ENCODE data around the gene KLF18. TPM values are rescaled to one million over a fixed set of nuclear protein-coding genes. Genes with fewer than 3 reads are reported as not detected.

KLF18 gene
- not detected for total RNA-seq

DNA sequence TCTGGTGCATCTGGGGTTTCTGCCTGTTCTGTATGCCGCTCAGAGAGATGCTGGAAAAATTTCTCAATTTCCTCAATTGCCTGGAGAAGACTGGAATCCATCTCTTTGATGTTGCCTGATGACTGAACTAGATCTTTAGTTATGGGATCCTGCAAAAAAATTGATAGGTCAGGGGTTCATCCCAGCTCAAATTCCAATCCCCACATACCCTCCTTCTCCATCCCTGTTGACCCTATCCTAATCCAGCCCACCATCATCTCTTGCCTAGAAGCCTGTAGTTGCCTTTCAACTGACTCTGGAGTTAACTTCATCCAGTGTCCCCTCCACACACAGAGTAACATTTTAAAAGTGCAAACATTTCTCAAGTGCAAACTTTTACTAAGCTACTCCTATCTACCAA lies at the start of gene KLF18:
Gene KLF18 (minus strand): TSS at position 101 of the 400 bp plus-strand sequence. CDS start 0 bp downstream, at position 101.
- peaks cover 0 to 12% (median 0%) of the 10 kb centered on the region in 3 donors for H3K9me3 ChIP-seq
- in situ Hi-C loops (cut with MboI; ENCODE audit: low sequenced_read_pairs in 4 of 4), result no loop called here
- DNase-seq (no peak), ATAC-seq (no peak)
- no peak within 1 kb of the TSS for H3K27ac ChIP-seq
- no peaks in the 10 kb centered on the region for H3K4me1 ChIP-seq
- H3K27me3 ChIP-seq, result peaks cover 0 to 3% (median 0%) of the 10 kb centered on the region in 3 donors
- H3K4me3 ChIP-seq, result no peak within 1 kb of the TSS
- TF ChIP-seq POLR2A (IDR thresholded peaks at IDR 0.05), result no peak
- TF ChIP-seq, protein P1, sequence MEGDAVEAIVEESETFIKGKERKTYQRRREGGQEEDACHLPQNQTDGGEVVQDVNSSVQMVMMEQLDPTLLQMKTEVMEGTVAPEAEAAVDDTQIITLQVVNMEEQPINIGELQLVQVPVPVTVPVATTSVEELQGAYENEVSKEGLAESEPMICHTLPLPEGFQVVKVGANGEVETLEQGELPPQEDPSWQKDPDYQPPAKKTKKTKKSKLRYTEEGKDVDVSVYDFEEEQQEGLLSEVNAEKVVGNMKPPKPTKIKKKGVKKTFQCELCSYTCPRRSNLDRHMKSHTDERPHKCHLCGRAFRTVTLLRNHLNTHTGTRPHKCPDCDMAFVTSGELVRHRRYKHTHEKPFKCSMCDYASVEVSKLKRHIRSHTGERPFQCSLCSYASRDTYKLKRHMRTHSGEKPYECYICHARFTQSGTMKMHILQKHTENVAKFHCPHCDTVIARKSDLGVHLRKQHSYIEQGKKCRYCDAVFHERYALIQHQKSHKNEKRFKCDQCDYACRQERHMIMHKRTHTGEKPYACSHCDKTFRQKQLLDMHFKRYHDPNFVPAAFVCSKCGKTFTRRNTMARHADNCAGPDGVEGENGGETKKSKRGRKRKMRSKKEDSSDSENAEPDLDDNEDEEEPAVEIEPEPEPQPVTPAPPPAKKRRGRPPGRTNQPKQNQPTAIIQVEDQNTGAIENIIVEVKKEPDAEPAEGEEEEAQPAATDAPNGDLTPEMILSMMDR (IDR thresholded peaks at IDR 0.05 in 4 of 5, conservative IDR thresholded peaks at IDR 0.05 in 1 of 5), result no peak
- H3K36me3 ChIP-seq, result no peaks in the 10 kb centered on the region
- intact Hi-C loops (cut with DNase I; ENCODE audit: low total_unique reads), result no loop called here

DNA sequence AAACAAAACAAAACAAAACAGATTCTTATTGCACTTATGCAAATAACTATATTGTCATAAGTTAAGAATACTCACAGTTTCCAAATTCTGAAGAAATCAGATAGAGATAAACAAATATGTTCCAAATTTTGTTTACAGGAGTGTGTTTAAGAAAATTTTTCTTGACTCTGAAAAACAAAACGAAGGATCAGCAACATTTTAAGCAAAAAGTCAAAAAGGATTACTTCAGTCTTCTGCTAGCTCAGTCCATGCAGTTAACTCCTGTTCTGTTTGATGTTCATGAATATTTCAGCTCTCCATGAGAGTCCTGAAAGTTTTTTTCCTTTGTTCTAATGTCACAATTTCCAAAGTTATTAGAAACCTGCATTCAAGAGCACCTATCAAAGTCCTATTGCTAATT lies 33.2 kb upstream of the KLF18 start:
- TF ChIP-seq POLR2A (IDR thresholded peaks at IDR 0.05), result no peak
- TF ChIP-seq, protein P1 (IDR thresholded peaks at IDR 0.05 in 4 of 5, conservative IDR thresholded peaks at IDR 0.05 in 1 of 5), result no peak

GRCh38 chr1:44170281-44170823 lies 28.9 kb upstream of the KLF18 start:
- Histone ChIP-seq H3K27ac (no peak overlapping the region), H3K9me3 (no peaks in the 10 kb centered on the region), H3K4me3 (no peak overlapping the region), H3K36me3 (no peaks in the 10 kb centered on the region), H3K27me3 (peaks cover 0 to 2% (median 0%) of the 10 kb centered on the region in 3 donors), H3K4me1 (no peaks in the 10 kb centered on the region)
- intact Hi-C loops (cut with DNase I; ENCODE audit: low total_unique reads) (no loop called here), in situ Hi-C loops (cut with MboI; ENCODE audit: low sequenced_read_pairs in 4 of 4) (no loop called here)
- ATAC-seq, result no peak
- TF ChIP-seq, protein P1 (IDR thresholded peaks at IDR 0.05 in 4 of 5, conservative IDR thresholded peaks at IDR 0.05 in 1 of 5), result no peak
- no peak for TF ChIP-seq POLR2A (IDR thresholded peaks at IDR 0.05)
- no peak for DNase-seq

More for the DNA sequence above, 33.2 kb upstream of the KLF18 start:
- no peak for DNase-seq
- H3K27me3 ChIP-seq, result peaks cover 0 to 2% (median 0%) of the 10 kb centered on the region in 3 donors
- no peaks in the 10 kb centered on the region for H3K9me3 ChIP-seq
- H3K36me3 ChIP-seq, result no peaks in the 10 kb centered on the region
- ATAC-seq, result no peak
- in situ Hi-C loops (cut with MboI; ENCODE audit: low sequenced_read_pairs in 4 of 4), result no loop called here
- intact Hi-C loops (cut with DNase I; ENCODE audit: low total_unique reads), result no loop called here
- no peaks in the 10 kb centered on the region for H3K4me1 ChIP-seq
- no peak overlapping the region for H3K27ac ChIP-seq
- H3K4me3 ChIP-seq, result no peak overlapping the region

DNA sequence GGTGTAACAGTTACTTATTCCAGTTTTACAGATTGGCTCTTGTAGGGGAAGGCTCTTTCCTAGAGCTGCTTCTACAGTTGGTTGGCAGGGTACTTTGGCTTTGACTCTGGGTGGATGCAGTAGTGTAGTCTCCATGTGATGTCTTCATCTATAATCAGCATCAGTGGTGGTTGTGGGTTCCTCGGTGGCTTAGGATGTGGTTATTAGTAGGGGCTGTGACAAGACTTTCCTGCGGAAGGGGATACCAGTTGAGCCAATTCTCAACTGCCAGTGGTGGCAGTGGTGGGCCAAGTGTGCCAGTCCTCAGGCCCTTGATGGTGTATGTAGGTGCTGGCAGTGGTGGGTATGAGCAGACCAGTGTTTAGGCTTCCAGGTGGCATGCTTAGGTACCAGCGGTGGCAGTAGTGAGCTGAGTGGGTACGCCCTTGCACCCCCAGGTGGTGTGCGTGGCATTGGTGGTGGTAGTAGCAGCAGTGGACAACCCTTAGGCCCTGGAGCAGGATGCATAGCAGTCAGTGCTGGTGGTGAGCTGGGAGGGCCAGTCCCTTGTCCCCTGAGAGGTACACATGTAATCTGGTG lies 27.2 kb upstream of the KLF18 start:
- ATAC-seq (no peak), DNase-seq (no peak)
- Histone ChIP-seq H3K4me1 (no peaks in the 10 kb centered on the region), H3K36me3 (no peaks in the 10 kb centered on the region), H3K27me3 (peaks cover 0 to 2% (median 0%) of the 10 kb centered on the region in 3 donors), H3K9me3 (no peaks in the 10 kb centered on the region), H3K27ac (no peak overlapping the region), H3K4me3 (no peak overlapping the region)
- in situ Hi-C loops (cut with MboI; ENCODE audit: low sequenced_read_pairs in 4 of 4) (no loop called here), intact Hi-C loops (cut with DNase I; ENCODE audit: low total_unique reads) (no loop called here)
- TF ChIP-seq, protein P1 (IDR thresholded peaks at IDR 0.05 in 4 of 5, conservative IDR thresholded peaks at IDR 0.05 in 1 of 5), result no peak
- TF ChIP-seq POLR2A (IDR thresholded peaks at IDR 0.05), result no peak

Measured in gastrocnemius medialis (tissue), 4 donors.